IPS DF 4.7 (cell line): Measurements from ENCODE around the gene HOXA9.

Source experiments
- DNase-seq: peaks from one replicate; pipeline ENCODE4 v3.0.0-alpha.2; 2013; ENCODE audit warnings: low spot score; ENCODE audit errors: extremely low read depth

HOXA9 gene

DNA sequence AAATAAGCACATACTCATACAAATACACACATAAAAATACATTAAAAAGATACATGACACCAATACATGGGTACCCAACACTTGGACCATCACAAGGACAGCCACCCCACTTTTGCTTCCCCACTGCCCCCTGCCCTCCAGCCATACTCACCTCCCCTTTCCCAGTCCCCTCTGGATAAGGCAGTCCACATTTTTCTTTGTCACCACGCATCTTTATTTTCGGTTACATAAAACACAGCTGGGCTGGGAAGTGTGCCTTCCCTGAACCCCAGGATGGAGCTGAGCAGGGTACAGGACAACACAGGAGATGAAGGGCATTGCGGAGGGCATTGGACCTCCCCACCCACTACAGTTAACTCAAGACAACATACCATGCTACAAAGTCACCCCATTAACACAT lies 11.8 kb downstream of the HOXA9 start:
- DNase-seq = no peak

DNA sequence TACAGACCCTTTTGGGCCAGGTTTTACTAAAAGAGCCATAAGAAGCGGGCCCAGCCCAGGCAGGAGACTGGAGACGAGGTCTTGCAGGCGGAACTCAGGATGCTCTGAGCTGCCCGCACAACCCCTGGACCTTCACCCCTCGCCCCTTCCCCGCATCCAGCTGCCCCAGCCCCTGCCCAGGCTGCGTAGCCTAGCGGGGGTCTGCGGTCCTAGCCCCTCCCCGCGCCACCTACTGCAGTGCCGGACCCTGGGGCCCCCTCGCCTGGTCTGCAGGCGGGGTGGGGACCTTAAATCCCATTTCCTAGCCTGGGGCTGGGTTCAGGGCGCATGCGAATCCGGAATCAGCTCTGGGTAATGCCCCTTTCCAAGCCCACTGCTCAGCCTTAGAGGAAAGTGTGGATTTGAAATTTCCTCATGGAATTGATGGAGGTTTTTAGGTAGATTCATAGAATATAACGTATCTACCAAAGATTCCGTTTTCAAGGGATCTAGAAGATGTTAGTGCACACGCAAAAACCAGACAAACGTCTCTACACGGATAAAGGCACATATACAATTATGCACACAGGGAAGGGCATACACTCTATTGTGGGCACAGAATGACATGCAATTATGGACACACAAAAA lies 12.4 kb downstream of the HOXA9 start:
- no peak for DNase-seq

DNA sequence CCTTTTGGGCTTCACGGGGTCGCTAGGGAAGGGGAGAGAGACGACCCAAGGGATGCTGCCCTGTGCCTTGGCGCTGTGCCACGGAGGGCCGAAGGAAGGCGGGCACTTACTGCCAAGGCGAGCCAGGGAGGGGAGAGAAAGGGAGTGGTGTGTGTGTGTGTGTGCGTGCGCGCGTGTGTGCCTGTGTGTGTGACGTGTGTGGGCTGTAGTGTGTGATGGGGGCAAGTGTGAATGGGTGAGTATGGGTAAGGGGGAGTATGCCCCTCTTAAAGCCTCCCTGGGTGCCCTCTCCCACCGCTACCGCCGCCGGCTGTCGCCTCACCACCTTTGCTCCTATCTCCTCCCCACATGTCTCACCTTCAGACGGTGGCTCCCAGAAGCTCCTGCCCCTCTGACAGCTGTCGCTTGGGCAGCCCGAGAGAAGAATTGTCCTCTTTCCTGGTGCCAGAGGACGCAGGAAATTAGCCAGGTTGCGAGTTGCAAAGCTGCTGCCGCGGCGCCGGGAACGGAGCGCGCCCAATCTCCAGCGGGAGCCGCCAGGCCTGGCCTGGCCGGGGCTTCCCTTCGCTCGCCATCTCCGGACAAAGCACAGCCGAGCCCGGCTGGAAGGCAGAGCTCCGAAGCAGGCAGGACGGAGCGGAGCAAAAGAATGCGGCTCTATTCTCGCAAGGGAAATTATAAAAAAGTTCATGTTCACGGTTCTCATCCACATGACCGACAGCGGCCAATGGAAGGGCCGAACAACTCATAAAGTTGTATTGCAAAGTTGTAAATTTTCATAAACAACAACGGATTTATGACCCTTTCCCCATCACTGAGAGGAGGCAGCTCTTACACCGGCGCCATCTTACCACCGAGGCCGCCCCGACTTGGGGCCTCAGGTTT lies 13.2 kb downstream of the HOXA9 start, which contains the start of gene HOXA3:
Gene HOXA3 (minus strand): TSS at position 653 of the 885 bp plus-strand sequence. CDS start 41,943 bp downstream, outside the sequence.
- DNase-seq = no peak

DNA sequence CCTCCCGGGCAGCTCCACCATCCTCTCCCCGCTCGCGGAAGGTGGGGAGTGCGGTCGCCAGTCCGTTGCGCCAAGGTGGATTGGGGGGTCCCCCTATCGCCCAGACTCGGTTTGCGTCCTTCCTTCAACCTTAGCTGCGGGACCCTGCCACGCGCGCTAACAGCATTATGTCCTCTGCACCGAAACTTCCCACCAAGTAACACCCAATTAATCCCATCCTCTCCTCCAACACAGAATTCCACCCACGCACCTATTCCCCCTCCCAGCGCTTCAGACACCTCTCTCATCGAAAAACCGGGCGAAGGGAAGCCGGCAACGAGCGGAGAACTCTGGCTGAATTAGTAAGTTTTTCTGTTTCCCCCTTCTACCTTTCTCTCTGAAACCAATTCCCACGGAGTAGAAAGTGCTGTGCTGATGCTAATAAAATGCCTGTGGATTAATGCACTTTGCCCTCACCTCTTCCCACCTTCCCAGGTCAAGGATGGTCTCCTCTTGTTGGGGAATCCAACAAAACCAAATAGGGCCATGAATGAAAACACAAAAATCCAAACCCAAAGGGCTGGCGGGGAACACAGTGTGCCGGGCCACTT lies 13.9 kb downstream of the HOXA9 start:
- DNase-seq = no peak

DNA sequence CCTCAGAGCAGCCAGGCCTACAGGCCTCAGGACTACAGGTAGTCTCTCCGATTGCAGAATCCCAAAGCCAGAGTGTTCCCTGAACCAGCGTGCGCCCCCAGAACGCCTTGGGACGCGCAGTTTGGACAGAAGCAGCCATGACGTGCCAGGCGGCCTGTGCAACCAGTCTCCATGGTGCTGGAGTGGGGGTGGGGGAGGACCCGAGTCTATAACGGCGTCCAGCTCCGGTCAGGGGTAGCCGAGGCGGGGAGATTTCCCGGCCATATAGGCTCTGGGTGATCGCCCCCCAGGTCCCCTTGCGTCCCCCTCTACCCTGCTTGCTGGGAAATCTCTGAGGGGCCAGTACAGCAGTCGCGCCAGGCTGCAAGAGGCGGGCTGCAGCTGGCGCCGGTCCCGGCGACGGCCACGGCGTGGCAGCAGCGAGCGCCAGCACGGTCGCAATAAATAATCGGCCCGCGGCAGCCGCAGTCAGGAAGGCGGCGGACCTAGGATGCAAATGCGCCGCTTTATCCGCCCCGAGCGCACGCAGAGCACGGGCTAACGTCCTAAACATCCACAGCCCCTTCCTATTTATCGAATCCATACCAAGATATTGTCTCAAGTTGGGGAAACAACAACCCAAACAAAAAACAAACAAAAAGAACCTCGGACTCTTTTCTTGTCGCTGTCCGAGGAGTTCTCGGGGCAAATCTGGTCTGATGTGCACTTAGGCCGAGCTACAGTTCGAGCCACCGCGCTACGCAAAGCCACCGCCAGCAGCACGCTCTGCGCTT lies 14.6 kb downstream of the HOXA9 start:
- DNase-seq = no peak

DNA sequence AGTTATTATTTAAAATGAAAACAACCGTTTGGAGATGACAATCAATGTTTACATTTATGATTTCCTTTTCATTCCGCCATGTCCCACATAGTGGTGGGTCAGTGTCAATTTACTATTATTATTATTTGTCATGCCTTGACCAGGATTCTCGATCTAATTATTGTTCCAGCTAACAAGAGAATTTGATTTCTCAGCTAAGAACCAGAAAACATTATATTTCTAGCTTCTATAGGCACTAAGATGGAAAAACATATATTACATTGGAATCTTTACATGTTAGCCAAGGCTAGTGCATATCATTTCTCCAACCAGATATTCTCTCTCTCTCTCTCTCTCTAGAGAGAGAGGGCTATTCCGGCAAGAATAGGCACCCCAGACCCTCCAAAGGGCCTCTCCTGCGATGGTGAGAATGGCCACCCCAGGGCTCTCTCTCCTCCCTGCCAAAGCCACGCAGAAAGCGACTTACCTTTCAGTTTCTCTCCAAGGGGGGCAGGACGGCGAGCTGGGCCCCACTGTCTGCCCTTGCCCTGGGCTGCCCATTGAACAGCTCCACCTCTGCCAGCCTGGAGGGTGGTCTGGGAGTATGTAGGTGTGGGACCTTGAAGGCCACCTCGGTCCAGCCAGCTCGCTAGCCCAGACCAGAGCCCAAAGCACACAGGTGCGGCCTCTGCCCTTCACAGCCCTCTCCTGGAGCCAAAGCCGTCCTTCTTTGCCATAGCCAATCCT lies 15.3 kb downstream of the HOXA9 start:
- DNase-seq = no peak

DNA sequence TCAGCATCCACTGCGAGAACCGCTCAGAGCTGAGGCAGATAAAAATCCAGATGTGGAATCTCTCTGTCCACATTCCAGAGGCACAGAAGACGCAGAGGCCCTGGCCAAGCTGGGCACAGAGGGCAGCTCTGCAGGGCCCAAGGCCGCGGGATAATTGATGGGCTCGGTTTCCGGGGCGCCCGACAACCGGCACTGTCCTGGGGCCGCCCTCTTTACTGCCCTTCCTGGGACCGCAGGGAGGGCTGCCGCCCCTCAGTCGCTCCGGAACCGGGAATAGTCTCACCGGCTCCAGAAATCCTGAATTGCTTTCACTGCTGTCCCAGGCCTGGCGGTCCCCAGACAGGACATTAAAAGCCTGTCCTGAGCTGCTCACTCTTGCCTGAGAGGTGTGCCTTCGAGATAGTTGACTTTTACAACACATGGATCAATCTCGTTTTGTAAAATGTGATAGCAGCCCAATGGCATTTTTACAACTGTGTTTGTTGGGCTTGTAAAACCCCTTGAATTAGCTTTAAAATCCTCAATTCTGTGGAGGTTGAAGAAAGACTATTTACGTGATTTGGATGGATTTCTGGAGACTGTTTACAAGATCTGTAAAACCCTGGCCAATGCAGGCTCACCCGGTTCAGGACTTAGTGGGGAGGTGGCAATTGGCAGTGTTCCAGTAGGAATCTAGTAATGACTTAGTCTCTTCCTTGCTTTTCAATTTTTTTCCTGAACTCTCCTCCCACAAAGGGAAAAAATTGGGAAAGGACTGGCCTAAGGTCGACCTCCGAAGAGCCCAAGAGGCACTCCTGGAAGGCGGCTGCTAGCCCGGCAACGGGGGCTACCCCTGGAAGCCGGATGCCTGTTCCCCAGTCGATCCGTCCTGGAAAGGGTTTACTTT lies 16.3 kb downstream of the HOXA9 start:
- DNase-seq = no peak

DNA sequence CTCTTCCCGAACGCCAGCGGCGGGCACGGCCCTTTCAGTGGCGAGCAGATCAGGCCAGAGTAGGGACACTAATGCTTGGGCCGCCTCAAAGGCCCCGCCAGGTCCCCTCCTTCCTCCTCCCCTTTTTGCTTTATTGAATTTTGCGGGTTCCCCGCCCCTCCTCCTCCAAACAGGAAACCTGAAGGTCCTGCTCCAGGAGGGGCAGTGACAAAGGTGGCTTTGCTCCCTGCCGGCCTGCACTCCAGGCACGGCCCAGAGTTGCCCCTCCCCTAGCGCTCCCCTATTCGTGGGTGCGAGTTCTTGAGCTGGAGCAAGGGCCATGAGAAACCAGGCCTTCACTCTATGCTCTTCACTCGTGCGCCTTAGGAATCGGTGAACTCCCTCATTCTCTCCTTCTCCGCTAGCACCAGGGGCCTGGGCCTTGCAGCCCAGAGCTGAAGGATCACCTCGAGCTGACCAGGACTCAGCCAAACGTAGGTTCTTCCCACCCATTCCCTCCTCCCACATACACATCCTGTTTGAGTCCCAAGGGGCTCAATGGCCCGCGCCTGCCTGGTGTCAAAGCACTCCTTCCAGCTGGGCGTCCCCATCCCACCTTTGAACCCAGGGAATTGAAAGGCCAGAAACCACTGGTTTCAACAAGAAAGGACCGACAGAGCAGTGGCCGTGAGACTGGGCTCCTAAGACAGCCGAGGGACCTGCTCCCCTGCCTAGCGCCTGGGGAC lies 17.1 kb downstream of the HOXA9 start:
- DNase-seq = no peak

DNA sequence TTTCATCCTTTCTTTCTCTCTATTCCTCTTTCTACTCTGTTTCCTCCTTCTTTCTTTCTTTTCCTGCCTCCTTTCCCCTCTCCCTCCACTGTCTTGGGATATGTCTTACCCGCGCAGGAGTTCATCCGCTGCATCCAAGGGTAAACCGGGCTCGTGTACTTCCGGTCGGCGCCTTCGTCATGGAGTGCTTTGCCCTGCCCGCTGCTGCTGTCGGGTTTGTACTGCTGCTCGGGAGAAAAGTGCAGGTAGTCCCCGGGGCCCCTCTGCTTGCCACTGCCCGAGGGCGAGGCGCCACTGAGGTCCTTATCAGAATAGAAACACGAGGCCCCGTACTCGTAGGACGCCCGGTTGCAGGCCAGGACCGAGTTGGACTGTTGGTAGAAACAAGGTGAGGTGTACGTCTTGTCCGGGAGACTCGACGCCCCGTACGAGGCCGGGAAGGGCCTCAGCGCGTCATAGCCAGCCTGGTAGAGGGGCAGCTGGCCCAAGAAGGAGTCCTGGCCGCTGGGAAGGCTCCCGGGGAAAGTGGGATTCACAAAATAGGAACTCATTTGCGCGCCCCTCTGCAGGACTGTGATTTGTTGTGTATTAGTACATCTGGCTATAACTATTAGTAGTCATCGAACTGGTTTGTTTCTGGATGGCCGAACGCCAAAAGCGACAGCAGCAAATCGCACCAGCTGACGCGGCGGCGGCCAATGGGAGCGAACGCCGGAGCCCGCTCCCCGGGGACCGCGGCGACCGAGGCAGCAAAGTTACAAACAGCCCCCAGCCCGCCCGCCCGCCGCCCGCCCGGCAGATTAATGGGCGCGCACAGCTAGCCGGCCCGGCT lies 17.9 kb downstream of the HOXA9 start, which contains the start of gene HOXA6:
Gene HOXA6 (minus strand): TSS at position 576 of the 832 bp plus-strand sequence. CDS start 25 bp downstream, at position 551.
- DNase-seq = no peak

DNA sequence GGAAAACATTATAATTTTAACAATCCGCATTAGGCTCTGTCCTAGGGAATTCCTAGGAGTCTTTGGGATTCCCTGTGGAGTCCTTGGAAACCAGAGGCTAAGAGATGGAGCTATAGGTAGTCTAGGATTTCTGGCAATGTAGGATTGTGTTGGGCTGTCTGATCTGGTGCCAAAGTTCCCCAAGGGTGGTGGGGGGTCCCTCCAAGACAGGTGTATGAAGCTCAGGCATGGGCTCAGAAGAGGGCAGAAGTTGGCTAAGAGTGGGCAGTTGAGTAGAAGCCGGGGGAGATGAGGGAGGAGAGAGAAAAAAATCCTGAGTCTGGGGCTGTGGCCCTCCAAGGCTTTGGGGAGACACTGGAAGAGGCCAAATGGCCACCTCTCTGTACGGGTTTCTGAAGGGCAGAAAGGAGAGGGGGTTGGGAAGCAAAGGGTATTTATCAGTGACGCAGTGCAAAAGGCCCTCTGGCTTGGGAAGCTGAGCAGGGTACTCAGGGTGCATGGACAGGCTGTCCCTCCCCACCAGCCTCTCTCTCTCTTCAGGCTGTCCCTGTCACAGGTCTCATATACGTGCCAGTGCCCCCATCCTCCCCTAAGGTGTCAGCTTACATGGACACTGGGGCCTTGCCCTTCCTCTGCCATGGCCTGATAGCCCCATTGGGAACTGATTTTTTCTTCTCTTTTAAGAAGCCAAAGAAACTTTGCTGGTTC lies 18.7 kb downstream of the HOXA9 start:
- no peak for DNase-seq

DNA sequence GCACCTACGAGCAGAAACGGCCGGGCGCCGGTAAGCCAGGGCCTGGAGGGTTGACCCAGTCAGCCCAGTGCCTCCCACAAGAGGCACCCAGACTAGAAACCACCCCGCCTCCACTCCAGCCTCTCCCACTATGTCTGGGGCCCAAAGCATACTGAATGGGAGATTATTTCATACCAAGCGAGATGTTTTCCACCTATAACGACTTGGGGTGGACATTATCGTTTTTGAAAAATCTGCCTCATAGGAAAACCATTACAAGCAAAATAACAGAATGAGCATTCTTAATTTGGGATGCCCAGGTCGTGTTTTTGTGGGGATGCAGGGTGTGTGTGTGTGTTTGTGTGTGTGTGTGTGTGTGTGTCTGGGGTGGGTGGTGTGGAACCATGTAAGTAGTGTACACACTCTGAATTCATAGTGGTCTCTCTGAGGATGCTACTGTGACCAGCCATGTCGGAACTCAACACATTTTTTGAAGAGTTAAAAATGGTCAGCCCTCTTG lies 19.4 kb downstream of the HOXA9 start:
- DNase-seq = no peak

DNA sequence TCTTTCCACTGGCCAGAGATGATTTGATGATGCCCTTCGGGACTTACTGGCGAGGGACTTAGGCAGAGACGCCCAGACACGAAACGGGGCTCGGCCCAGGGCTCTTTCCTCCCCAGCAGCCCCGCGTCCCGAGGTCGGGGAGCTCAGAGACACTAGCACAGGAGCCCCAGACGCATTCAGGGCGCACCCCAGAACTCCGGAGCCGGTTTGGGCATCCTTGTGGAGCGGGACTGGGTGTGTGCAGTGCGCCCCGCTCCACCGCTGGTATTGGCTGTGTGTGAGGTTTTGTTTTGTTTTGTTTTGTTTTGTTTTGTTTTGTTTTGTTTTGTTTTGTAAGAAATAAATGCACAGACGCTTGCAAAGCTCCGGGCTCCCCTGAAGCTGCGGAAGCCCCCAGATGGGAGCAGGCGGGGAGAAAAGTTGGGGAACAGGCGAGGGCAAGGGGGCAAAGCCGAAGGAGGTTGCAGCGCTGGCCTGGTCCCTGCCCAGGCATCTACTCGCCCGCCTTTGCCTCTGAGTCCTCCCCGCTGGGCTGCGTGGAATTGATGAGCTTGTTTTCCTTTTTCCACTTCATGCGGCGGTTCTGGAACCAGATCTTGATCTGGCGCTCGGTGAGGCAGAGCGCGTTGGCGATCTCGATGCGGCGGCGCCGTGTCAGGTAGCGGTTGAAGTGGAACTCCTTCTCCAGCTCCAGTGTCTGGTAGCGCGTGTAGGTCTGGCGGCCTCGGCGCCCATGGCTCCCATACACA lies 20.0 kb downstream of the HOXA9 start:
- no peak for DNase-seq

DNA sequence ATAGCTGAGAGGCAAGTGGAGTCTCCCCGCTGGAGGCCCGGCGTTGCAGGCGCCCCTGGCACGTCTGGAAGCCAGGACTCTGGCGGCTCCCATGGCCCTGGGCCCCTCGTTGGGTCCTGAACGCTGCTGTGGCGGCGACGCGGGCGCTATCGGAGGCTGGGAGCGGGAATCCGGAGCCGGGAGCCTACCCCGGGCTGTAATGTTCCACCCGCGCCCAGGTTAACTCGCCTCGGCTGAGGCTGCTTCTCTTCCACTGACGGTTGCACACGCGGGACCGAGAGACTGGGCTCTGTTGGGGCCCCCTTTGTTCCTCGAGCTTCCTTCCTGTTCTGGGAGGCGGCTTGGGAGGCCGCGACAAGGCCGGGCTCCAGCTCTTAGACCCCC lies 20.6 kb downstream of the HOXA9 start:
- DNase-seq = no peak

DNA sequence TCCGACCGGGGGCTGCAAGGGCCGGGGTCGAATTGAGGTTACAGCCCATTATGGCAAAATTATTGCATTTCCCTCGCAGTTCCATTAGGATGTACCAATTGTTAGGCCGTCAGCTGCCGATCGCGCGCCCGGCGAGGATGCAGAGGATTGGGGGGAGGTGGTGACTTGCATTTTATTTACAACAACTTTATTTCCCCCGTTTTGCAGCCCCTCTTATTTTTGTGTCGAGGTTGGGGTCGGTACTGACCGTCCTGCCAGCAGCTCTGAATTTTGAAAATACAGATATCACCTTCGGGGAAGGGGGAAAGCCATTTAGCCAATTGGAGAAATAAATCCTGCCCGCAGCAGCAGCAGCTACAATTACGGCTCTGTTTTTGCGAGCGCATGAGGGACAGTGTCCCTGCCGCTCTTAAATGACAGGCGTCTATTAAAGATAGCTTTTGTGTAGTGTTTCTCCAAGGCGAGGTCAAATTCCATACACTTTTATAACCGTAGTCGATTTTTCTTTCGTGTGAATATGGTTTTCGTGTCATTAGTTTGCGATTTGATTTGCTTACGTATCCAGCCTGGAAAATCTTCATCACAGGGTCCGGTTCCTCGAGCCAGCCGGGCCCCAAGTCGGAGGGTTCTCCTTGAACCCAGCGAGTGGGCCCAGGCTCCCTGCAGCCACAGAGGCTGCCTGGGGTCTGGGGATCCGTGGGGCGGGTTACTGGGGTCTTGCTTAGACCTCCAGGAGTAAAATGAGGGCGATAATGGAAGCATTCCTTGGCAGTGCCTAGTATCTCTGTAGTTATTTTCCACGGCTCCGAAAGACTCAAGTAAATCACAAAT lies 21.2 kb downstream of the HOXA9 start:
- DNase-seq = no peak

DNA sequence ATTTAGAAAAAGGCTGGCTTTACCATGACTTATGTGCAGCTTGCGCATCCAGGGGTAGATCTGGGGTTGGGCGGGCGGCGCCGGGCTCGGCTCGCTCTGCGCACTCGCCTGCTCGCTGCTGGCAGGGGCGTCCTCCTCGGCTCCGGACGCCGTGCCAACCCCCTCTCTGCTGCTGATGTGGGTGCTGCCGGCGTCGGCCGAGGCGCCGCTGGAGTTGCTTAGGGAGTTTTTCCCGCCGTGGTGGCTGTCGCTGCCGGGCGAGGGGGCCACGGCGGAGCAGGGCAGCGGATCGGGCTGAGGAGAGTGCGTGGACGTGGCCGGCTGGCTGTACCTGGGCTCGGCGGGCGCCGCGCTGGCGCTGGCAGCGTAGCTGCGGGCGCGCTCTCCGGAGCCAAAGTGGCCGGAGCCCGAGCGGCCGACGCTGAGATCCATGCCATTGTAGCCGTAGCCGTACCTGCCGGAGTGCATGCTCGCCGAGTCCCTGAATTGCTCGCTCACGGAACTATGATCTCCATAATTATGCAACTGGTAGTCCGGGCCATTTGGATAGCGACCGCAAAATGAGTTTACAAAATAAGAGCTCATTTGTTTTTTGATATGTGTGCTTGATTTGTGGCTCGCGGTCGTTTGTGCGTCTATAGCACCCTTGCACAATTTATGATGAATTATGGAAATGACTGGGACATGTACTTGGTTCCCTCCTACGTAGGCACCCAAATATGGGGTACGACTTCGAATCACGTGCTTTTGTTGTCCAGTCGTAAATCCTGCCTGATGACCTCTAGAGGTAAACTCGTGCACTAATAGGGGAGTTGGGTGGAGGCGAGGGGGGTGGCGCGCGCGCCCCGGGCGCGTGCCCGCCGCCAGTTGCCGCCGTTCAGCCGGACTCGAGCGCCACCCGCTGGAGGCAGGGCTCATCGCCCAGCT lies 22.1 kb downstream of the HOXA9 start, which contains the start of gene HOXA5:
Gene HOXA5 (minus strand): TSS at position 659 of the 927 bp plus-strand sequence. CDS start 74 bp downstream, at position 585.
- DNase-seq = no peak
